Loucy (cell line): ENCODE results near the gene TM9SF4.
A peak's percentile ranks its signal among the peaks of the same experiment; 100 is the strongest.

ENCODE experiments used
- H2AFZ ChIP-seq: fragments of 200-600 bp; sonication (generic); 2 replicates; pipeline ENCODE4 v1.6.0; 2016; ENCODE audit warnings: antibody characterized with exemption, mild to moderate bottlenecking, low read length, moderate library complexity
- H3F3A ChIP-seq: fragments of 200-600 bp; 2 replicates; pipeline ENCODE4 v1.6.0; 2016; ENCODE audit warnings: antibody characterized with exemption, low read depth, mild to moderate bottlenecking
- H3K27me3 ChIP-seq: fragments of 200-600 bp; sonication (generic); 2 replicates; pipeline ENCODE4 v1.6.1; 2014; ENCODE audit warnings: low read length, mild to moderate bottlenecking; ENCODE audit not compliant: insufficient read depth, poor library complexity, severe bottlenecking
- H3K36me3 ChIP-seq: fragments of 200-600 bp; sonication (generic); 2 replicates; pipeline ENCODE4 v1.6.1; 2016; ENCODE audit warnings: low read length; ENCODE audit not compliant: insufficient read depth
- H3K4me1 ChIP-seq: fragments of 200-600 bp; sonication (generic); 2 replicates; pipeline ENCODE4 v1.5.1; 2014; ENCODE audit warnings: low read length, mild to moderate bottlenecking; ENCODE audit not compliant: insufficient read depth, poor library complexity, severe bottlenecking
- H3K4me2 ChIP-seq: fragments of 200-600 bp; sonication (generic); 2 replicates; pipeline ENCODE4 v1.6.0; 2014; ENCODE audit warnings: antibody characterized with exemption, low read length, low read depth, mild to moderate bottlenecking; ENCODE audit not compliant: poor library complexity, severe bottlenecking
- H3K4me3 ChIP-seq: fragments of 200-600 bp; sonication (generic); 2 replicates; pipeline ENCODE4 v1.5.1; 2014; ENCODE audit warnings: low read length, mild to moderate bottlenecking, mixed read lengths; ENCODE audit not compliant: poor library complexity, severe bottlenecking
- H3K79me2 ChIP-seq: fragments of 200-600 bp; sonication (generic); 2 replicates; pipeline ENCODE4 v1.6.1; 2014; ENCODE audit warnings: low read length; ENCODE audit not compliant: insufficient read depth
- H3K9ac ChIP-seq: fragments of 200-600 bp; sonication (generic); 2 replicates; pipeline ENCODE4 v1.6.0; 2014; ENCODE audit warnings: mild to moderate bottlenecking, low read depth, low read length, moderate library complexity; ENCODE audit not compliant: poor library complexity, severe bottlenecking
- H3K9me2 ChIP-seq: fragments of 200-600 bp; sonication (generic); replicated peaks from 2 replicates; pipeline ENCODE4 v1.6.1; 2016; ENCODE audit warnings: low read depth, low read length, mixed read lengths
- H3K9me3 ChIP-seq: fragments of 200-600 bp; sonication (generic); 2 replicates; pipeline ENCODE4 v1.6.1; 2014; ENCODE audit warnings: mild to moderate bottlenecking, antibody characterized with exemption, low read length, low read depth; ENCODE audit not compliant: insufficient read depth
- H4K20me1 ChIP-seq: fragments of 200-600 bp; sonication (generic); 2 replicates; pipeline ENCODE4 v1.6.0; 2014; ENCODE audit warnings: antibody characterized with exemption, low read length, mild to moderate bottlenecking; ENCODE audit not compliant: insufficient read depth, poor library complexity, severe bottlenecking
- CTCF ChIP-seq: fragments of 200-600 bp; sonication (generic); conservative IDR thresholded peaks from 2 replicates; pipeline ENCODE4 v1.5.1; 2014; ENCODE audit warnings: mild to moderate bottlenecking, antibody characterized with exemption, low read length
- EZH2phosphoT487 ChIP-seq: fragments of 200-600 bp; IDR thresholded peaks from 2 replicates; pipeline ENCODE4 v1.6.1; 2018; ENCODE audit warnings: antibody characterized with exemption, mild to moderate bottlenecking, moderate library complexity, borderline replicate concordance

Gene TM9SF4

GRCh38 chr20:32110173-32110704 is 725 bp downstream of the TM9SF4 start:
- Histone ChIP-seq H3K79me2 (peaks cover 53% of the 10 kb centered on the region), H3K4me1 (peaks cover 28% of the 10 kb centered on the region), H3F3A (no peaks in the 10 kb centered on the region), H3K9me2 (no peaks in the 10 kb centered on the region; the same call in 1 of the 2 replicates), H3K36me3 (no peaks in the 10 kb centered on the region), H3K27me3 (peaks cover 19% of the 10 kb centered on the region), H3K9me3 (no peaks in the 10 kb centered on the region), H3K4me3 (peak overlapping the region; percentile 96), H3K4me2 (peak overlapping the region; percentile 97), H3K9ac (peak overlapping the region; percentile 93), H4K20me1 (peaks cover 20% of the 10 kb centered on the region), H2AFZ (peak overlapping the region; percentile 96)
- TF ChIP-seq EZH2phosphoT487 (no peak), CTCF (no peak)

- H3K4me3 ChIP-seq, result peak overlapping the region; percentile 96
- no peaks in the 10 kb centered on the region for H3K36me3 ChIP-seq
- H3F3A ChIP-seq, result no peaks in the 10 kb centered on the region
- H3K4me2 ChIP-seq, result peak overlapping the region; percentile 97
- H4K20me1 ChIP-seq, result peaks cover 20% of the 10 kb centered on the region
- peaks cover 58% of the 10 kb centered on the region for H3K79me2 ChIP-seq
- H3K9me3 ChIP-seq, result no peaks in the 10 kb centered on the region
- peak overlapping the region; percentile 93 for H3K9ac ChIP-seq
- no peak overlapping the region for H2AFZ ChIP-seq
- H3K4me1 ChIP-seq, result peaks cover 28% of the 10 kb centered on the region
- TF ChIP-seq EZH2phosphoT487, result no peak
- TF ChIP-seq CTCF, result no peak
- no peaks in the 10 kb centered on the region; the same call in 1 of the 2 replicates for H3K9me2 ChIP-seq
- H3K27me3 ChIP-seq, result peaks cover 14% of the 10 kb centered on the region
Observed at GRCh38 chr20:32110727-32111126, 1.2 kb downstream of the TM9SF4 start.

- no peaks in the 10 kb centered on the region; the same call in 1 of the 2 replicates for H3K9me2 ChIP-seq
- H3K36me3 ChIP-seq, result no peaks in the 10 kb centered on the region
- peak overlapping the region; percentile 93 for H3K9ac ChIP-seq
- peaks cover 23% of the 10 kb centered on the region for H4K20me1 ChIP-seq
- TF ChIP-seq CTCF, result no peak
- TF ChIP-seq EZH2phosphoT487, result no peak
- H3K9me3 ChIP-seq, result no peaks in the 10 kb centered on the region
- peaks cover 62% of the 10 kb centered on the region for H3K79me2 ChIP-seq
- peak overlapping the region; percentile 97 for H3K4me2 ChIP-seq
- no peak overlapping the region for H2AFZ ChIP-seq
- H3K4me3 ChIP-seq, result peak overlapping the region; percentile 96
- H3K27me3 ChIP-seq, result peaks cover 11% of the 10 kb centered on the region
- H3F3A ChIP-seq, result no peaks in the 10 kb centered on the region
- peaks cover 28% of the 10 kb centered on the region for H3K4me1 ChIP-seq
Observed at GRCh38 chr20:32111156-32111686, 1.7 kb downstream of the TM9SF4 start.
